ENCODE results near the gene RMC1.
"Not testable (repeated sequence)": the region's sequence is repeated elsewhere in the genome, so short reads cannot be mapped to it uniquely, and the experiment has no call there.

RMC1 gene

DNA sequence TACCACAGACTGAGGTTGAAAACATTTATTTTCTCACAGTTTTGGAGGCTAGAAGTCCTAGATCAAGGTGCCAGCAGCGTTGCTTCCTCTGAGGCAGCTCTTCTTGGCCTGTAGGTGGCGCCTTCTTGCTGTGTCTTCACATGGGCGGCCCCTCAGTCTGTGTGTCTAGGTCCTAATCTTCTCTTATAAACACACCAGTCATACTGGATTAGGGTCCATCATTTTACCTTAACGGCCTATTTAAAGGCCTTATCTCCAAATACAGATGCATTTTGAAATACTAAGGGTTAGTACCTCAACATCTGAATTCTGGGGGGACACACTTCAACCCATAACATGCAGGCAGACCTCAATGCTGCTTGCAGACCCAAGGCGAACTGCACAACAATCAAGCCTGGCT, 4.4 kb upstream of the RMC1 start:
- peak; percentile 81 for DNase-seq

DNA sequence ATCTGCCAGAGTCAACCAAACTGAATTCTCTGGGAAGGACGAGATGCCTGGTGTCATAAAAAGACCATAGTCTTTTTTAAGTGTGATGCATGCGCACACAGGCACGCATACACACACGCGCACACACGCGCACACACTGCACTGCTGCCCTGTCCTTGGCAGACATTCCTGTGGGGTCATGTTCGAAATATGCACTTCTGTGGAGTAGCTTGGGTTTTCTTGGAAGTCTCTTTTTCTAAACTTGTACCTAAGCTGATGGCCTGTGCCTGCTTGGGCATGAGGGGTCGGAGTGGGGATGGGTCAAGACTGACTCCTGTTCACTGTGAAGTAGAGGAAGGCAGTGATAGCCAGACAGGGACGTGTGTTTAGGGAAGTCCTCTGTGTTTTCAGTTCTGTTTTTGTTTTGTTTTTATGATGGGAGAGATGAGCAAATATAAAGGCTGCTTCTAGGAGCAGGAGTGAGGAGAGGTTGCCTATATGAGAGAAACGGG, 4.0 kb upstream of the RMC1 start:
- no peak for DNase-seq

DNA sequence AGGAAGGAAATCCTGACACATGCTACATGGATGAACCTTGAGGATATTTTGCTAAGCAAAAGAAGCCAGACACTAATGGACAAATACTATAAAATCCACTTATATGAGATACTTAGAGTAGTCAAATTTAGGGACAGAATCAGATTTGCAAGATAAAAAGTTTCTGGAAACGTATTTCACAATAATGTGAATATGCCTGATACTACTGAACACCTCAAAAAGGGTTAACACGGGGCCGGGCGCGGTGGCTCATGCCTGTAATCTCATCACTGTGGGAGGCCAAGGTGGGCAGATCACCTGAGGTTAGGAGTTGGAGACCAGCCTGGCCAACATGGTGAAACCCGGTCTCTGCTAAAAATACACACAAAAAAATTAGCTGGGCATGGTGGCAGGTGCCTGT, 1.7 kb upstream of the RMC1 start:
- DNase-seq, result no peak

DNA sequence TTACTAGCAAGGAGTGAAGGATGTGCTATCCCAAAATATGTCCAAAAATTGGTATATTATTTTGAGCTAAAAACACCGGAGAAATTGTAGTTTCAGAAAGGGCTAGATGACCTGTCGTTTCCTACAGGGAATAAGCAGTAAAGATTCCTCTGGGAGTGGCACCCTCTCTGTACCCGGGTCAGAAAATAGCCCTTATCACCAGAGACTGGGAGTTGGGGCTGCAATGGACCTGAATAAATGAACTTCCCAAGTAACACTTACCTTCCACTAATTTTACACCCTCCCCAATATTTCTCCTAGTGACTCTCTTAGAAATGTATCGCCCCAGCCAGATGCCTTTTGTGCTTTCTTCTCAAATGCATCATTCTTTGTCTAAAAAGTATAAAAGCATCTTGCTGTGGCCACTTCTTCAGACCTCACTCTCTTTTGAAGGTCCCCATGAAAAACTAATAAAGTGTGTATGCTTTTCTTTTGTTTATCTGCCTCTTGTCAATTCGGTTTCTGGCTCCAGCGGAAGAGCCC, 734 bp upstream of the RMC1 start:
- DNase-seq, result no peak

DNA sequence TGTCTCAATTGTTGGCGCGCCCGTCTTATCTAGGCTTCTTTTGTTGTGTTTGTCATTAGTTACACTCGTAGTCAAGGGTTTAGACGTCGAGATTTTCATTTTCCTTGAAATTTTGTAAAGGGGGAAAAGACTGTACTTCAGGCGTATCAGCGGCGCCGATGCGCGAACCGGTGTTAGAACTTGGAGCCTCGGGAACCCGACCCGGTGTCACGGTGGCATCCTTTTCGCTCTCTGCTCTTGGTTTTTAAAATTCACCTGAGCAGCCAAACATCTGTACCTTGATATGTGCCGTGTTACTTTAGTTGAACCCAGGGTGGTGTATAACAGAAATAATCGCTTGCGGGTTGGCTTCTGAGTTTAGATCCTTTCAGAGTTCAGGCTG, 643 bp downstream of the RMC1 start:
- DNase-seq, result peak; percentile 31

DNA sequence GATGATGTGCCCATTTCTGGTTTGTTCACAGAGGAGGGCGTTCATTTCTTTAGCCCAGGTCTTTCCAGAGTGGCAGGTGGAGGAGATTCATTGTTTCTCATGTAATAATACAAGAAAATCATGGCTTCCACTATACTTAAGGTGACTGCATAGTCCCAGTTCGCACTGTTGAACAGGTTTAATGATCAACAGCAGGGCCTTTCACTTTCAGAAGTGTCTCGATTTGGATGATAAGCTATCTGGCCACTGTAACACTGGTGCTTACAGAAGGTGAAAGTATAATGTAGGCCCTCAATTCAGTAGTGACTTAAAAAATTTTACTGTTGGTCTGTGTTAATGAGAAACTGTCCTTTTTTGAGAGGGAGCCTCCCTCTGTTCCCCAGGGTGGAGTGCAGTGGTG, 1.4 kb downstream of the RMC1 start:
- no peak for DNase-seq

DNA sequence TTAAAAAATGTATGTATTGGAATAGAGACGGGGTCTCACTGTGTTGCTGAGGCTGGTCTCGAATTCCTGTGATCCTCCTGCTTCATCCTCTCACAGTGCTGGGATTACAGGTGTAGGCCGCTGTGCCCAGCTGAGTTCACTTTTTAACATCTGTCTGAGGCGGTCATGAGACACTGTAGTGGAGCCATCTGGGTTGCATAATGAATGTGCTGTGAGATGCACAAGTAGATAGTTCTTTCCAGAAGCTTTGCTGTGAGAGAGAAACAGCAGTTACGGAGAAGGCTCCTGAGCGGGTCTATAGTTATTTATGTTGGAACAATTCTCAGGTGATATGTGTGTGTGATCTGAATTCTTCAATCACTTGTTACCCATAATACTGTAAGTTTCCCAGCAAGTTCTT, 3.1 kb downstream of the RMC1 start:
- DNase-seq, result no peak

DNA sequence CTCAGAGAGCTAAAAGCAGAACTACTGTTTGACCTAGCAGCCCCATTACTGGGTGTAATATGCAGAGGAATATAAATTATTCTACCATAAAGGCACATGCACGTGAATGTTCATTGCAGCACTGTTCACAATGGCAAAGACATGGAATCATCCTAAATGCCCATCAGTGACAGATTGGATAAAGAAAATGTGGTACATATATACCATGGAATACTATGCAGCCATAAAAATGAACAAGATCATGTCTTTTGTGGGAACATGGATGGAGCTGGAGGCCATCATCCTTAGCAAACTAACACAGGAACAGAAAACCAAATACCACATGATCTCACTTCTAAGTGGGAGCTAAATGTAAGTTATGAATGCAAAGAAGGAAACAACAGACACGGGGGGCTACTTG, 7.6 kb downstream of the RMC1 start:
- DNase-seq, result not testable (repeated sequence)

DNA sequence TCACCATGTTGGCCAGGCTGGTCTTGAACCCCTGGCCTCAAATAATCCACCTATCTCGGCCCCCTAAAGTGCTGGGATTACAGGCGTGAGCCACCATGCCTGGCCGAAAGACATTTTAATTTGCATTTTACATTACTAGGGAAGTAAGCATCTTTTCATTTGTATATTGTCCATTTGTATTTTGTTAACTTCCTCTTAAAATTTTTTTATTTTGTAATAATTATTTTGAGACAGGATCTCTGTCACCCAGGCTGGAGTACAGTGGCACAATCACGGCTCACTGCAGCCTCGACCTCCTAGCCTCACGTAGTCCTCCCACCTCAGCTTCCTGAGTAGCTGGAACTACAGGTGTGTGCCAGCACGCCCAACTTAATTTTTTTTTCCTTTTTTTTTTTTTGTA, 8.9 kb downstream of the RMC1 start:
- not testable (repeated sequence) for DNase-seq

DNA sequence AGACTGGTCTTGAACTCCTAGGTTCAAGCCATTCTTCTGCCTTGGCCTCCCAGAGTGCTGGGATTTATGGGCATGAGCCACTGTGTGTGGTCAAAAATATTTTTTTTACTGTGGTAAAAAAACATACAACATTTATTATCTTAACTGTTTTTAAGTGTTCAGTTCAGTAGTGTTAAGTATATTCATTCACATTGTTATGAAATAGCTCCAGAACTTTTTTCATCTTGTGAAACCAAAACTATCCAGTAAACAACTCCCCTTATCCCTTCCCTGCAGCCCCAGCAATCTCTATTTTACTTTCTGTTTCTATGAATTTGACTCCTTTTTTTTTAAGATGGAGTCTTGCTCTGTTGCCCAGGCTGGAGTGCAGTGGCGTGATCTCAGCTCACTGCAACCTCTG, 9.3 kb downstream of the RMC1 start:
- no peak for DNase-seq

DNA sequence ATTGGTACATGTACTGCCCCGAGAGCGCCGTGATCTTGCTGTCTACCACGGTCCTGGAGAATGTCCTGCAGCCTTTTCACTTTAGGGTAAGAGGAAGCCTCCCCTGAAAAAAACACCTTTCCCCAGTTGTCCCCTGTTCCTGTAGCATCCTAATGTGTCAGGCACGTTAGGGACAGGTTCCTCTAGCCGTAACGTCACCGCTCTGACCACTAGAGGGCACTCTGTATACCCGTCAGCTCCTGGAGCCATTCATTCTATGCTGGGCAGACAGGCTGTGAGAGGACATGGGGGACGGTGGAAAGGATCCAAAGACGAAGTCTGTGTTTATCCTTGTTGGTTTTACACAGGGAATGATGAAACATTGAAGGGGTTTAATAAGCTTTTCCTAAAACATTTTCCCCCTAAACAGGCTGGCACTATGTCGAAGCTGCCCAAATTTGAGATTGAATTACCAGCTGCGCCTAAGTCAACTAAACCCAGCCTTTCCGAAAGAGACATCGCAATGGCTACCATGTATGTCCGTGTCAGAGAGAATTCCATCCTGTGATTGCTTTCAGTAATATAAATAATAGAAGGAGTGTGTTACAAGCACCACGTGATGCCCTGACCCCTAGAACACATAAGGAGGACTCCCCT, 12.7 kb downstream of the RMC1 start:
- peak; percentile 83 for DNase-seq

DNA sequence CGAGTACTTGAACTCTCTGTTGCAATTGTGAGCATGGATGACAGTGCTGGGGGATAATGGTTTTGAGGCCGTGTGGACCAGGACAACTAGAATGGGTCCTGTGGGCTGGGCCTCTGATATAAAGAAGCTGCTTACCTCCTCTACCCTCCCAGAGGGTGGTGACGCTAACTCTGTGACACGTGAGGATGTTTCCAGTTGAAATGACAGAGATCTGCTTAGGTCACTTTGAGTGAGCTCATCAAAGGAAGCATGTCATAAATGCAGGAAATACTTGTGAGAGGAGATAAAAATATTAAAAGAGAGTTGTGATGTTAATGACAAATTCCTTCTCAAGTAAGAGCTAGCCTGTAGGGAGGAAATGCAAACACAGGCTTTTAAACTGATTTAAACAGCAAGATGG, 16.4 kb downstream of the RMC1 start:
- no peak for DNase-seq

DNA sequence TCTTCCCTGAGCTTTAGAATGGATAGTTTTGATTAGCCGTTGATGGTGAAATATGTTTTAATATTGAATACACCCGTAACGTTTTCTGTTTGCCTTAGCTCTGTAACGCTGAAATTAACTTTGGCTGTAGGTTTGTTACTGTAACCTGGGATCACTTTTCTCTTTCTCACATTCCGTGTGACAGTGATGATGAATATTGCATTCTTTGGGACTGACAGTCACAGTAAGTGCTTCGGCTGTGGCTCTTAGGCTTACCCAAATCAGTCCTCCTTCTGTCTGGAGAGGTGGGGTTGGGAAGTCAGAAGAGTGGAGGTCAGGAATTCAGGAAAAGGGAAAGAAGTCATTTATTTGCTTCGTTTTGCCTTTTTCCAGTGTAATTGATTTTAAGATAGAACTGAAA, 18.0 kb downstream of the RMC1 start:
- DNase-seq, result no peak

DNA sequence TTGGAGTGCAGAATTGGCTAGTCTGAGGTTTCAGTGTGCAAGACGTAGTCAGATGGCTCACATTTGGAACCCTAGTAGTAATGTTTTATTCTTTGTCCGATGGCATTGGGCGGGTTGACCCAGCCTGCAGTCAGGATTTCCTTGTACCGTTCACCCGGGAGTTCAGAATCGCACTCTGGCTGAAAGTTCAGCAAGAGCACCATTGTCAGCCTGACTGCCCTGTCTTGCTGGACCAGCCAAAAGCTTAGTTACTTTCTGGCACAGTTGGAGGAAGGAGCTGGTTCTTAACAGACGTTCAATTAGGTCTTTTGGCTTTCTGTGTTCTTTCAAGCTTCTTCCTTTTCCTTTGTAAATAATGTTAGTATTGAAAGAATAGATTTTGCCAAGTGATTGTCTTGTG, 18.6 kb downstream of the RMC1 start:
- no peak for DNase-seq

DNA sequence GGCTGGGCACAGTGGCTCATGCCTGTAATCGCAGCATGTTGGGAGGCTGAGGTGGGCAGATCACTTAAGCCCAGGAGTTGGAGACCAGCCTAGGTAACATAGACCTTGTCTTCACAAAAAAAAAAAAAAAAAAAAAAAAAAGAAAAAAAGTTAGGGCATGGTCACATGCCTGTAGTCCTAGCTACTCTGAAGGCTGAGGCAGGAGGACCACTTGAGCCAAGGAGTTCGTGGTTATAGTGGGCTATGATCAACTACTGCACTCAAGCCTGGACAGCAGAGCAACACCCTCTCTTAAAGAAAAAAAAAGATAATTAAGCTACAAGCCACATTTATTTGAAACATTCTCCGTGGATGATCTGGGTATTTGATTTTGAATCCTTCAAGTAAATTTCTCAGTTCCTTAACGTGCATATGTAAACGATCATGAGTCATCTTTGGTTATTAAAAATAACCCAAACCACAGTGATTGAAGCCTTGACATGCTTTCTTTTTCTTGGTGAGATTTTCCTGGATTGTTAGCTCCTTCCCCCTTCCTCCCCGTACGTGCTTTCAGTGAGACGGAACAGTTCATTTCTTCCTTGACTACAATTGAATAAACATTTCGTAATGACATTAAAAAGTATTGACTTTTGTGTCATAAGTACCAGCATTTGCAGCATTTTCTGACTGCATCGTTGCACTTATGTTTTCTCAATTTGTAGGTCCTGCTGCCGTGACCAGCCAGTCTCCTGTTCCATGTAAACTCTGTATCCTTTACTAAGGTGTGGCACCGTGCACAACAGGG, 20.3 kb downstream of the RMC1 start:
- DNase-seq, result no peak

DNA sequence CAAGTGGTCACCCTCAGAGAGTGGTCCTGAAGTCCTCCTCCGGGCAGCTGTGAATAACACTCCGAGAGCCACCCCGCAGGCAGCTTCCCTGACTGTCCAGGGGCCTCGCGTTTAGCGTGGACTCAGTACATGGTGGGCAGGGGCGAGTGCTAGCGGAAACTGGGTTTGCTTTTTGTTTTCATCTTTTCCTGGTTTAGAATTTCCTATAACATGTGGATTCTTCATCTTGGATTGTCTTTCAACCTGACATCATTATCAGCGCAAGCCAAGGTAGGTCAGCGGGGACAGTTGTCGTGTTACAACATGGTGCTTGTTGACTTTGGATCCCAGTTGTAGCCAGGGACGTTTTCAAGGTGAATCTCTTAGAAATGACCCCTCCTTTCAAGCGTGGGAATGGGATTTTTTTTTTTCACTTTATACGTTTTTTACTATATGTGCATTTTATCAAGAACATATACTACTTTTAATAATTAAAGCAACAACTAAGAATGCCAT, 20.9 kb downstream of the RMC1 start:
- DNase-seq, result no peak

DNA sequence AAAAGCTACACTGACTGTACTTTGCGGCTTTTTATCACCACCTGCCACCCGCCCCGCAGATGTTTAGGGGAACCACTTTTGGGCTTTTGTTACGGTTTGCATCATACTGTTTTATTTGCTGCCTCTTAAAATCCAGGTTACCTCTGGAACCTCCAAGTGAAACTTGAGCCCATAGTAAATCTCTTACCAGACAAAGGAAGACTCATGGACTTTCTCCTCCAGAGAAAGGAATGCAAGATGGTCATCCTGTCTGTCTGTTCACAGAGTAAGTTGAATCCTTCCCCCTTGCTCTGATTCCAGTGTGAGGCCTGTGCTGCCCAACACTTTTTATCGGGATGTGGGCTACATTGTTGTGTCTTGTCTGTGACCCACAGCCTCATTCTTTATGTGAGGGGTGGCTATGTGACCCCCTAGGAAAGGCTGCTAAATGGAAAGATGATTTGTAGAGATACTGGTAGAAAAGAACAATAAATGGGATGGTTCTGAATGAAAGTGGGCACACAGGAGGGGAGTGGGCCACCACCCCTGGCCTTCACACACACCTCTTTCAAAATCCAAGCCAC, 23.3 kb downstream of the RMC1 start:
- no peak for DNase-seq

DNA sequence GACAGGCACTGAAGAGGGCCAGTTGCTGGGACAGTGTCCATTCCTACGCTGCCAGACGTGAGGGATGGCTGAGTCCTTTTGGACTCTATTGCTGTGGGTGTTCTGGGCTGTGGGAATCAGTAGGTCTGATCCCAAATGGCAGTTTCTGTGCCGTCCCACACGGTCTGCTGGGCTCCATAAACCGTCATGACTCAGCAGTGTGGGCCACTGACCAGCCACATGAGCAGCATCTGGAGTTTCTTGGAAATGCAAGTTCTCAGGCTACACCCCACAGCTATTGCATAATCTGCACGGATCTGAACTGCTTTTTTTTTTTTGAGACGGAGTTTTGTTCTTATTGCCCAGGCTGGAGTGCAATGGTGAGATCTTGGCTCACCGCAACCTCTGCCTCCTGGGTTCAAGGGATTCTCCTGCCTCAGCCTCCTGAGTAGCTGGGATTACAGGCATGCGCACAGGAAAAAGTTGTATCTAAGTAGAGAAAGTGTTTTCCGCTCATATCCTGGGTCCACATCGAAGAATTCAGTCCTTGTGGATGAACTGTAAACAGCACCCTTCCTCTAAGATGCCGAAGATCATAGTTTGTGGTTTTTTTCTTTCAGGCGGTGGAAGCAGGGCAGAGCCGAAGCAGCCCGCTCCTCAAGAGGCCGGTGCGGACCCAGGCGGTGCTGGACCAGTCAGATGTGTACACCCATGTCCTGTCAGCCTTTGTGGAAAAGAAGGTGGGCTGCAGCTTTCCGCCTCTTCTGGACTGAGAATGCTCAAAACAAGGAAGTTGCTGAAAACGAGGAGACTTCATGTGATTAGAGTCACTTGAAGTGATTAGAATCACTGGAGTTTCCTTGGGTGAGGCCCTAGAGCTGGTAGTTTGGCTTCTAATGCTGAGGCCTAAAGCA, 25.5 kb downstream of the RMC1 start:
- DNase-seq, result no peak

DNA sequence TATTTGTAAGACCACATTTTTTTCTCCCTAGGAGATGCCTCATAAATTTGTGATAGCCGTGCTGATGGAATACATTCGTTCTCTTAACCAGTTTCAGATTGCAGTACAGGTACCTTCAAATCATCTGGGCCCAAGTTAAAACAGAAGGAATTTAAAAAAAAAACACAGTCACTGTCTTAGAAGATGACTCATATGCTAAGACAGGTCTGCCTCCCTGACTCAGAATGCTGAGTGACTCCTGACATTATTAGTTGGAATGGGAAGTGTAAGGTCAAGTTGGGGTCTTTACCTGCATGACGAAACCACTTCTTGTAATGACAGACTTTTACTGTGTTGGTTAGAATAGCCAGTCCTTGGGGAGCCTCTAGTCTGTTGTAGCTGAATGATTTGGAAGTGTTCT, 26.3 kb downstream of the RMC1 start:
- no peak for DNase-seq

DNA sequence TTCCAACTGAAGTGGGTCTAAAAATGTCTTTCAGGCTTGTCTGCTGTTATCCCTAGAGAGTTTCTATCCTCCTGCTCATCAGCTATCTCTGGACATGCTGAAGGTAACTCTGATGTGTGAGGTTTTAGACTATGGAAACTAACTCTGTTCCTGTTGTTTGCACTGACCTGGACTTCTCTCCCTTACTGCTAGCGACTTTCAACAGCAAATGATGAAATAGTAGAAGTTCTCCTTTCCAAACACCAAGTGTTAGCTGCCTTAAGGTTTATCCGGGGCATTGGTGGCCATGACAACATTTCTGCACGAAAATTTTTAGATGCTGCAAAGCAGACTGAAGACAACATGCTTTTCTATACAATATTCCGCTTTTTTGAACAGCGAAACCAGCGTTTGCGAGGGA, 26.9 kb downstream of the RMC1 start:
- no peak for DNase-seq

DNA sequence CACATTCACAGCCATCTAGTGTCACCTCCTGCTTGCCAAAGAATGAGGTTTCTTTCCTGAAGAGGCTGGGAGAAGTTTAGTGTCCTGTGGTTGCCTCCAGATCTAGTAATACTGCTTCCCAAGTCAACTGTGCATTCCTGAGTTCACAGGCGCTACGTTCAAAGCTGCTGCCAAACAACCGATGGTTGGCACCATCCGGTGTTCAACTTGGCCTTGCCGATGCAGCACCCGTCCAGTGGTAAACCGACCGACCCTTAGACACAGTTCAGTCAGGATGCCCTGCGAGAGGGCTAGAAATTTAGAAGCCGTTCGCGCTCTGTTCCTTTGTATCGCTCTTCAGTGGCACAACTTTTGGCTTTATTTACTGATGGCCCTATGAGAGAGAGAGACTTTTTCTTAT, 28.6 kb downstream of the RMC1 start:
- no peak for DNase-seq

DNA sequence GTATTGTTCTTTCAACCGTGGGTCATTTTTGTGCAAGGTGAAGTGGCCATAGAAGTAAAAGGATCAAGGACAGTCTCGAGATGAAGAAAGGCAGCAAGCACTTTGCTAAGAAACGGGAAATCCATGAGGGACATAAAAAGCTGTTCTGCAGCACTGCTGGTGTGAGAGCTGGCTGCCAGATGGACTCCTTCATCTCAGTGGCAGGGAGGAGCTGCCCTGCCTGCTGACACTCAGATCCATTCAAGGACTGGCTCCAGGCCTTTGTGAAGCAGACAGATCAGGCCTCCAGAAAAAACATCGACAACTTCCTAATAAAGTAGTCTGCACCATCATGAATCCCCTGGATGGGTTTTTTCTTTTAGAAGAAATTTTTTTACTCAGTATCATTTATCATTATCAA, 29.5 kb downstream of the RMC1 start:
- DNase-seq, result no peak

DNA sequence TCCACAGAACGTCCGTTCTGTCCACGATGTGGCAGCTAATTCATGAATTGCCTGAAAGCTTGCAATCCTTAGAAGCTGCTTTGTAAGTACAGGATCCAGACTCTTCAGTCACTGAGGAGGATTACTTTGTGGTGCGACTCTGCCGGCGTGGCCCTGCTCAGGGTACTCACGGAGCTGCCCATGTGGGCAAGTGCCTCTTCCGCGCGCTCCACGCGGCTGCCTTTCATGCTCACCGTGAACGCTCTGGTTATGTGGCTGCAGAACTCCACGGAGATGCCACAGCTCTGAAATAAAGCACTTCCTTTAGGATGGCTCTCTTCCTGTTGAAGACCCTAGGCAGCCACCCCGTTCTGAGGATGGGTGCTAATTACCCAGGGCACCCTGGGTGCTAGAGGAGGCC, 31.0 kb downstream of the RMC1 start:
- no peak for DNase-seq

All from CD4-positive, alpha-beta T cell treated with Interleukin-17A for 4 hours (primary cell).